Stimulated activated CD8-positive, alpha-beta memory T cell treated with anti-CD3 and anti-CD28 coated beads, Interleukin-12 subunit alpha, Interleukin-12 subunit beta, amount 100 ng/mL, for 1 hour (primary cell): ENCODE measurements around the gene LRRFIP1.

Experiments used
- DNase-seq: peaks from one replicate; pipeline ENCODE4 v3.0.0-alpha.2; 2020; ENCODE audit warnings: low read depth

LRRFIP1 gene

DNA sequence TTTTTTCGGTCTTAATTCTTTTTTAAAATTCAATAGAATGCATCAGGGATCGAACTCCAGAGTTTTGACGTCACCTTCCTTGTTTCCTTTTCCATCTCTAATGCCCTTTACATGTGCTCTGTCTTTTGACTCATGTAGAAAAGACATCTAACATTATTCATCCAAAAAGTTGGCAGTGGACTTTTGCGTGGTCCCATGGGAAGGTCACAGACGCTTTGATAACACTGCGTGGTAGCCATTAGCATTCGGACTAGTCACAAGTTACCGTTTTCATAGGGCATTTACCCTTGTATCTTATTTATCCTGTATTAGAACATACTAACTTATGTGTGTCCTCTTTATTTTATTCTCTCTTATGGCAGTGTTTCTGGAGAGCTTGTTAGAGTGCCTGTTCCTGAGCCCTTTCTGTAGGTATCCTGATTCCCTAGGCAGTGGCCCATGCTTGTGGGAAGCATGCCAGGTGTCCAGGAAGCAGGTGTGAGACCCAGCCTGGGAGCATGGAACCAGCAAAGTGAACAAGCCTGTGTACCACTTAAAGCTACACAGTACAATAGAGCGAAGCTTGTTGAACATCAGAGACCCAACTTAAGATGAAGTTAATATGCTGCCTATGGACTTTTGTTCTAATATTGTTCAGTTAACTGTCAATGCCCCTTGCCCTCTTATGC is 97.6 kb downstream of the LRRFIP1 start:
- no peak for DNase-seq

- no peak for DNase-seq
Measured at GRCh38 chr2:237725661-237726060, 98.3 kb downstream of the LRRFIP1 start.

DNA sequence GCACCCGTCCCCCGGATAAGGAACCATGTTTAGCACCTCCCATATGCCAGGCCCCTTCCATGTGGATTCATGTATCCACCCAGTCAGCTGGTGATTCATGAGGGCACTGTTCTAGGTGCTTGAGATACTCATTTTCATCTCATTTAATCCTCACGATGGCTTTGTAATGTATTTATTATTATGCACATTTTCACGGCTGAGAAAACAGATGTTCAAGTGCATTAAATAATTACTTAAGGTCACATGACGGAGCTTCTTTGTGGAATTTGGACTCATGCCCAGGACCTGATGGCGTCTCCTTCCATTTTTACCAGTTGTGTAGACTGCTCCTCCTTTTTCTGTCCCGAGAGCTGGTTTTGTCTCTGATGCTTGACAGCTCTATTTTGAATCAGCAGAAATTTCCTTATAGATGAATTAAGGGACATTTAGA is 99.0 kb downstream of the LRRFIP1 start:
- DNase-seq, result no peak

GRCh38 chr2:237727363-237727762 is 100.0 kb downstream of the LRRFIP1 start:
- DNase-seq, result no peak

DNA sequence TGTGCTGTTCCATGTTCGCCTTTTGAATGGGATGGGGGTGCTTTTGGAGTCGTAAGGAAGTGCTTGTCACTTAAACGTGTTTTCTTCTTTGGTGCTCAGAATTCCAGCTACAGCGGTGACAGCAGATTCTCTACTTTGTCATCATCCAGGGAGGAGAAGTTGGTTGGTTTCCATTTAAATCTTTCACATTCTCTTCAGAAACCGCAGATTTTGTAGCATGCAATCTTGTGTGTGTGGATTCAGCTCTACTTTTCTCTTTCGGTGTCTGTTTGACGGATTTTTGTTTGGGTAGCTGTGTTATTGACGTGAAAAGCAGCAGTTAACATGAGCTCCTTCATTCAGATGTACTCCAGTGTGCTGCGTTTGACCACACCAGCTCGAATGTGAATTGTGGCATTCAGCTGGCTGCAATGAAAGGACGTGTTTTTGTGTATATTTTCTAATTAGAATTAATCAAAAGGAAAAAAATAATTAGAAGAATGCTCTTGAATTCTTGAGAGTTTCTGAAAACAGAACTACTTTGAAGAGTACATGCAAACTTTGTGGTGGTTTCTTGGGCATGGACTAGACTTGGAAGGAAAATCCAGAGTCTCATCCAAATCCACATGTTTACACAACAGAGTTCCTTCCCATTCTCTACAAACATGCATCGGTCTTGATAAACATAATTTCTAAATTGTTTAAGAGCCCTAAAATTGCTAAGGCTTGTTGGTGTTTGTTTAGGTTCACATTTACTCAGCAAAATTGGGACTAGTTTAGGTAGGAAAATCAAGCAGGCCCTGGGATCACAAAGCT is 102.5 kb downstream of the LRRFIP1 start:
- no peak for DNase-seq

DNA sequence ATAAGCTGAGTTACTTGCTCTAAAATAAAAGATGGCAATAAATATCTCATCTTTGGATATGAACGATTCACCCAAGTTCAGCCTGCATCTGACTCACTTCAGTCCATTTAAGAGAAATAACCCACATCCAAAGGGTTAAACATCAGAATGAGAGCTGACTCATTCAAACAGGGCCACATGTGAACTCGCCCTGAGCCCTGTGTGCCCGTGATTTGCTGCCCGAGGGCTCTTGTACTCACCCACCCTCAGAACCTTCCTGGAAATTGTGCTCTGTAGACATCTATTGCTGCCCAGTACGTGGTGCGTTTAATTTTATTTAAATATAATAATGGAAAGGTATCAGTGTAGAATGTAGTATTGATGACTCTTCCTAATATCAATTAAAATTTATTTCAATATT is 104.3 kb downstream of the LRRFIP1 start:
- no peak for DNase-seq

GRCh38 chr2:237732070-237732469 is 104.7 kb downstream of the LRRFIP1 start:
- DNase-seq, result no peak

DNA sequence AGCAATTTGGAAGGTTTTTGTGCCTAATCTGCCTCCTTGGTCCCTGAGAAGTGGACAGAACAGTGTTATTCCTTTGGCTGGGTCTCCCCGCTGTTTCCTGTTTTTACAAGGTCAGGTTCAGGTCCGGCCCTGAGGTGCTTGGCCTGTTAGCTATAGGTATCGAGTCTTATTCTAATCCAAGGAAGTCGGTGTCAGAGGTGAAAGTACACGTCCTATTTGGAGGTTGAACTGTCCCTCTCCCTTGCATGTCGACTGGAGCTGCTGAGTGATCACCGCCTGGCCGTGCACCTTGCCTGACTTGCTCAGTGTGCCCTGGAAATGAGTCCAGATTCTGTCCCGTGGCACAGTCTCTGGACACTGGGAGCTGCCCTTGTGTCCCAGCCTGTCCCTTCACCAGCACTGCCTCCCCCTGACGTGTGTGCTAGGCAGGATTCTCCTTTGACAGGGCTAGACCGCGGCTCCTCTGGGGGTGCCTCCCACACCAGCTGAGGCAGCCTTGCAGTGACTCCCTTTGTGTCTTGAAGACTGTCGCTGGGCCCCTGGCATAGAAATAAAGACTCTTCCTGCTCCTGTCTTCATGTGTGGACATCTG is 105.5 kb downstream of the LRRFIP1 start:
- DNase-seq, result no peak

- no peak for DNase-seq
Measured at GRCh38 chr2:237733677-237734300, 106.4 kb downstream of the LRRFIP1 start.

DNA sequence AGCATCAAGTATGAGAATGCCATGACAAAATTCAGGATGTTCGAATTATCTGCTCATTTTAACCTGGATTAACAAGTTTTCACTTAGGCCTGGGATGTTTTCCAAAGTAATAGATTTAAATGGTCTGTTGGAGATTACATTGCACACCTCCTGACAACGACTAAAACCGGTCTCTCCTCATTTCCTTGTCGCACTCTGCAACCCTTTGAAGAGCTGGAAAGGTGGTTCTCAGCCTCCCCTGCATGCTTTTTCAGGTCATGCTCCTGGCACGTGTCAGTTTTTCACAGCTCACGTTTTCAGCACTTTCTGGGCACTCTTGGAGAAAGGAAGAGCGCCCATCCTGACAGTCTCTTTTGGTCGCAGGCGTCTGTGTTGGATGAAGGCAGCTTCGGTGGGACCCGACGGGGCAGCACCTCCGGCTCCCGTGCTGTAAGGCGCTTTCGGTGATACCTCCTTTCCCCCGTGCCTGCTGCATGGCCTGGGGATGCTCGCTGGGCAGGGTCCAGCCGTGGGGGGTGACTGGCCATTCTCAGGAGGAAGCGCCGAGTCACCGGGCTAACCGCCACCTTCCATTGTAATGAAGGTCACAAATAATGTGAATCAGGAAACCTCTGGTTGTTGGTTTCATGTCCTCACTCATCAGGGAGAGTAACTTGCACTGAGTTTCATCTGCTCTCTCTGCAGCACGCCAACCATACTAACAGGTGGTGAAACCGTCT is 107.7 kb downstream of the LRRFIP1 start:
- DNase-seq, result no peak

DNA sequence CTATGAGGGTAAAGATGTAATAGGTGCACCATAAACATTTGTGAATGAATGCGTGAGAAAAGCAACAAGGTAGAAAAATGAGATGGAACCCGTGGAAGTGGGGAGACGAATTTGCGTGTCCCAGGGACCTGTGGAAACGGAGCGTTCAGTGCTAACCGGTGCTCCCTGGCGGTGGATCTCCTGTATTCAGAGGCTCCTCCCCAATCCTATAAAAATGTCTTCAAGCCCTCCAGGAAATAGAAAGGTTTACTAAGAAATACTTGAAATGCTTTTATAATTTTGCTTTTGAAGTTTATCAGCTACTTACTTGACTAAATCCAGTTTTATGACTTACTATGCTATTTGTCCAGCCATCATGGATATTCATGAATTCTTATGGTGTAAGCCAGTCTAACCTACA is 108.4 kb downstream of the LRRFIP1 start:
- DNase-seq, result no peak

GRCh38 chr2:237736783-237737182 is 109.4 kb downstream of the LRRFIP1 start:
- no peak for DNase-seq

DNA sequence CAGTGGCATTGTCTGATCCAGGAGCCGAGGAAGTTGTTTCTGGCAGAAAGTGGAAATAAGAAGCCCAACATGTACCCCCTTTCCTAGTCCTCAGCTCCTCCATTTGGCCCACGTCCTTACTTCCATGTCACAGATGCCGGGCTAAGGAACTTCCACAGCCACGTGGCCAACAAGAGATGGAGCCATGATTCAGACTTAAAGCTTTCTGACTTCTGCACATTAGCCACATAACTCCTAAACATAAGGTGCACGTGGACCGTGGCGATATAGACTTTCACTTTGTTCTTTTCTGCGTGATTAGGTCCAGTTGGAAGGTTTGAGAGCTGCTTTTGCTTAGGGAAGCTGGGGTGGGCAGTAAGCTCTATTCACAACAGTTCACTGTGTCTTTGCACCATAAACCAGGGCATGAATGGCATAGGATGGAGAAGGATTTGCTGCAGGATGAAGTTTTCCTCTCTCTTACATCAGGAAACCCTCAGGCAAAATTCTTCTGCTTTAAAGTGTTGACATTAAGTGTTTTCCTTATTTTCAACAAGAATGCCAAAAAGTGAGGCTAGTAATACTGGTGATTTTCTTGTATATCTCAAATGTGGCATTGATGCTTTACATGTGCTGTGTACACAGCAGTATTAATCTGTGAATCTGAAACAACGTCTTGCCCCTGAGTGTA is 109.9 kb downstream of the LRRFIP1 start:
- no peak for DNase-seq

DNA sequence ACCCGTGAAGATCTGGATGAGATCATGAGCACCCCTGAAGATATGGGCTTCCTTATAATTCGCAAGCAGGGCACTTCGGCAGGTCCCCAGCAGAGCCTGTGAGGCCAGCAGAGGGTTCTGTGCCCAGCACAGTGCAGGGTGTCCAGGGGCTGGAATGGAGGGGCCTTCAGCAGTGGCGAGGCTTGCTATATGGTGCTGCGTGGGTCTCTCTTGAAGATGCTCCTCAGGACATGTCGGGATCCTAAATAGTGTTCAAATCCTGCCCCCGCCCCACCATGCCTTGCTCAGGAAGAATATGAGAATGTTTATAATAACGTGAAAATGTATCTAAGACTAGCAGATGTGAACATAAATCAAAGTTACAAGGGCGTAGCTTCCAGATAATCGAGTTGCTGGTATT is 110.9 kb downstream of the LRRFIP1 start:
- DNase-seq, result no peak

DNA sequence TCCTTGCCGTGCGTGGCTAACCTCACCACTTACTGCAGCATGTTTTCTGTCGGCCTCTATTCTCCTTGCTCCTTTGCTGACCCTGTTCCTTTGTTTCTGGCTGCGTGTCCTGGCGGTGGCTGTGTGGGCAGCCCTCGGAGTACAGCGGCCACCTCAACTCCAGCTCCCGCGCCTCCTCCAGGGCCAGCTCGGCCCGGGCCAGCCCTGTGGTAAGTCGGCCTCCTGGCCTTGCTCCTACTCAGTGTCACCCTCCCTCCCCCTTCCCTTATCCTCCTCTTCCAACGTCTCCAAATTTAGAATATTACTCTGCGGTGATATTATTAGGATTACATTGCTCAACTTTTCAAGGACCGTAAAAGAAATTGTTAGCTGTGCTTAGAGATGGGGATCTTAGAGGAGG is 111.7 kb downstream of the LRRFIP1 start:
- no peak for DNase-seq

GRCh38 chr2:237742191-237742590 is 114.8 kb downstream of the LRRFIP1 start:
- DNase-seq, result no peak

DNA sequence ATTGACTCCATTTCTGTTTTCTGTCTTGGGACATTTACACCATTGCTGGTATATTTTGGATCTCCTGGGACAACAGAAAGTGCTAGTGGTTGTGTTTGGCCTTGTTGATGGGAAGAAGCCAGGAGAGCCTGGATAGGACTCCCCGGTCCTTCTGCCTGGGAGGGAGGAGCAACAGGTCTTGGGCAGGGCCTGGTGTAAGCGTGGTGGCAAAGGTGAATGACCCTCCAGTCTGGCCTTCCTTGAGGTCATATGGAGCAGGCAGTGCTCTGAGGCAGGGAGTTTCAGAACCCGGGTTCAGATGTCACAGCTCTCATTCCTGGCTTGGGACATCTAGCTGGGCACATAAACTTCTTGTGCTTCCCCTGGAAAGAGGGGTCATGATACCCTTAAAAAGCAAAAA is 115.2 kb downstream of the LRRFIP1 start:
- no peak for DNase-seq

GRCh38 chr2:237743024-237743423 is 115.6 kb downstream of the LRRFIP1 start:
- no peak for DNase-seq

DNA sequence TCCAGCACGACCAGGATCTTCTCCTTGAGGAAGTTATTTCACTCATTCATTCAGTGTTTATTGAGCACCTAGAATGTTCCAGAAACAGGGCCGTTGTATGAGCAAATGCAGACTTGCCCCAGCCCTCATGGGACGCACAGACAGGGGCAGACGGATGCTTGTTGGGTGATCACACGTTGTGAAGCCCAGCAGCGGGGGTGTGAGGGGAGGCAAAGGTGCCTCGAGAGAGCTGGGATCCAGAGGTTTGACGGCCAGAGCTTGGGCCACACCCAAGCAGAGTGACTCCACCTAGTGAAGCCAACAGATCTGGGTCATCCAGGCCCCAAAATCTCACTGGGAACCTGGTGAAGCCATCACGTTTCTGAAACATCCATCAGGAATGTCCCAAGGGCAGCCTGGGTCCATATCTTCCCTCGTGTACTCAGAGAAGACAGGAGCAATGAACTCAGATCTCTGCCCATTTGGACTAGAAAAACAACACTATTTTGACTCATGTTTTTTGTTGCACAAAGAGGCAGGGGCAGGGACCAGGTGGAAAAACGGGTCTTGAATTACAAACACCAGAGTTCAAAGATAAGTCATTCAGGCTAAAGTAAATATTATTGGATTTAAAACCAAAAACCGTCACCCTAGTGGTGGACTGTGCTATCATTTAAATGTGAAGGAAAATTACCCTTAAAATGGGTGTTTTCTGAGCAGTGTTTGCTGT is 116.3 kb downstream of the LRRFIP1 start:
- DNase-seq, result no peak

DNA sequence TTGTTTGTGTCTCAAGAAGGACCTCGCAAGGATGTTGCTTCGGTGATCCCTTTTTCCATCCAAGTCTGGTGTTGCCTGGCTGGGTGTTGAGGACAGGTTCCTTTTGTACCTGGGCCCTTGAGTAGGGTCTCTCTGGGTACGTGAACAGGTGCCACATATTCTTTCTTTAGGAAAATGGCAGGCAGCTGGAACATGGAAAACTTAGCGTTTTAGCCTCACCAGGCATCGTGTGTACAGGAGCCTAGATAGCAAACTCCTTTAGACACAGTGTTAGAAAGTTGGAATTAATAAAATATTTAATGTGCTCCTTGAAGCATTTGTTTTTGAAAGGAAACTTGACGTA is 116.9 kb downstream of the LRRFIP1 start:
- DNase-seq, result no peak

GRCh38 chr2:237744613-237745249 is 117.3 kb downstream of the LRRFIP1 start:
- DNase-seq, result peak; percentile 72
